HL-60 (cell line): ENCODE measurements around the gene EXOC4.

Experiments
- POLR2AphosphoS5 ChIP-seq: IDR thresholded peaks from 2 replicates; pipeline ENCODE4 v1.6.1; 2012; ENCODE audit warnings: low read depth
- TF ChIP-seq, protein P1 (sequence below): IDR thresholded peaks from one replicate; pipeline ENCODE4 v1.5.1; 2011; ENCODE audit warnings: low read length, control low read depth, inconsistent platforms; ENCODE audit not compliant: insufficient read depth
- TF ChIP-seq, protein P2 (sequence below): IDR thresholded peaks from 2 replicates; pipeline ENCODE4 v1.6.1; 2012; ENCODE audit warnings: low read depth; ENCODE audit not compliant: insufficient replicate concordance

DNA sequence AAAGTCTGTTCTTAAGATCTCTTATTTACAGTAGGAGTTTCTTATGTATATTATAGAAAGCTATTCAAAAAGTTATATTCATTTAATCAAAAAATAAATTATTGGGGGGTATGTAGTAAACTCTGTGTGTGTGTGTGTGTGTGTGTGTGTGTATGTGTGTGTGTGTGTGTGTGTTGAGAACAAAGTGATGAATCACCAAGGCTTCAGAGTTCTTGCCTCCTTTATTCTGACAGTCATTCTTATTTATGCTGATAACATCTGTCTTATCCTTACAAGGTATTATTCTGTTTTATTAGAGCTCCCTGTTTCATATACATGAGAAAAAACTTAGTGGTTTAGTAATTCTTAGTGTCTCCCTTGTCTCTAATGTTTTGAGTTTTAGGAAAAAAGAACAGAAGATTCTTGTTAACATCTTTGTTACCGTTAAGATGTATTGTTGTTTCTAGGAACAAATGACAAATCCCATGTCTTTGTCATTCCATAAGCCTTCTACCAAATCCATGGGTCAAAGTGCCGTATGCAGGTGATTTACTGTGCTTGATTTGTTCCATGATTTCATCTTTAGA is 424.0 kb downstream of the EXOC4 start:
- no peak for TF ChIP-seq POLR2AphosphoS5
- TF ChIP-seq, protein P1, sequence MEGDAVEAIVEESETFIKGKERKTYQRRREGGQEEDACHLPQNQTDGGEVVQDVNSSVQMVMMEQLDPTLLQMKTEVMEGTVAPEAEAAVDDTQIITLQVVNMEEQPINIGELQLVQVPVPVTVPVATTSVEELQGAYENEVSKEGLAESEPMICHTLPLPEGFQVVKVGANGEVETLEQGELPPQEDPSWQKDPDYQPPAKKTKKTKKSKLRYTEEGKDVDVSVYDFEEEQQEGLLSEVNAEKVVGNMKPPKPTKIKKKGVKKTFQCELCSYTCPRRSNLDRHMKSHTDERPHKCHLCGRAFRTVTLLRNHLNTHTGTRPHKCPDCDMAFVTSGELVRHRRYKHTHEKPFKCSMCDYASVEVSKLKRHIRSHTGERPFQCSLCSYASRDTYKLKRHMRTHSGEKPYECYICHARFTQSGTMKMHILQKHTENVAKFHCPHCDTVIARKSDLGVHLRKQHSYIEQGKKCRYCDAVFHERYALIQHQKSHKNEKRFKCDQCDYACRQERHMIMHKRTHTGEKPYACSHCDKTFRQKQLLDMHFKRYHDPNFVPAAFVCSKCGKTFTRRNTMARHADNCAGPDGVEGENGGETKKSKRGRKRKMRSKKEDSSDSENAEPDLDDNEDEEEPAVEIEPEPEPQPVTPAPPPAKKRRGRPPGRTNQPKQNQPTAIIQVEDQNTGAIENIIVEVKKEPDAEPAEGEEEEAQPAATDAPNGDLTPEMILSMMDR: no peak
- TF ChIP-seq, protein P2, sequence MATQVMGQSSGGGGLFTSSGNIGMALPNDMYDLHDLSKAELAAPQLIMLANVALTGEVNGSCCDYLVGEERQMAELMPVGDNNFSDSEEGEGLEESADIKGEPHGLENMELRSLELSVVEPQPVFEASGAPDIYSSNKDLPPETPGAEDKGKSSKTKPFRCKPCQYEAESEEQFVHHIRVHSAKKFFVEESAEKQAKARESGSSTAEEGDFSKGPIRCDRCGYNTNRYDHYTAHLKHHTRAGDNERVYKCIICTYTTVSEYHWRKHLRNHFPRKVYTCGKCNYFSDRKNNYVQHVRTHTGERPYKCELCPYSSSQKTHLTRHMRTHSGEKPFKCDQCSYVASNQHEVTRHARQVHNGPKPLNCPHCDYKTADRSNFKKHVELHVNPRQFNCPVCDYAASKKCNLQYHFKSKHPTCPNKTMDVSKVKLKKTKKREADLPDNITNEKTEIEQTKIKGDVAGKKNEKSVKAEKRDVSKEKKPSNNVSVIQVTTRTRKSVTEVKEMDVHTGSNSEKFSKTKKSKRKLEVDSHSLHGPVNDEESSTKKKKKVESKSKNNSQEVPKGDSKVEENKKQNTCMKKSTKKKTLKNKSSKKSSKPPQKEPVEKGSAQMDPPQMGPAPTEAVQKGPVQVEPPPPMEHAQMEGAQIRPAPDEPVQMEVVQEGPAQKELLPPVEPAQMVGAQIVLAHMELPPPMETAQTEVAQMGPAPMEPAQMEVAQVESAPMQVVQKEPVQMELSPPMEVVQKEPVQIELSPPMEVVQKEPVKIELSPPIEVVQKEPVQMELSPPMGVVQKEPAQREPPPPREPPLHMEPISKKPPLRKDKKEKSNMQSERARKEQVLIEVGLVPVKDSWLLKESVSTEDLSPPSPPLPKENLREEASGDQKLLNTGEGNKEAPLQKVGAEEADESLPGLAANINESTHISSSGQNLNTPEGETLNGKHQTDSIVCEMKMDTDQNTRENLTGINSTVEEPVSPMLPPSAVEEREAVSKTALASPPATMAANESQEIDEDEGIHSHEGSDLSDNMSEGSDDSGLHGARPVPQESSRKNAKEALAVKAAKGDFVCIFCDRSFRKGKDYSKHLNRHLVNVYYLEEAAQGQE: no peak
